Neural cell (in vitro differentiated cells): ENCODE results near the gene UBXN4. TPM values are rescaled to one million over a fixed set of nuclear protein-coding genes. Genes with fewer than 3 reads are reported as not detected.

ENCODE experiments used
- H2AFZ ChIP-seq: fragments of 200-600, 300-800 bp; sonication (generic), shearing (Covaris generic); 2 replicates; pipeline ENCODE4 v1.6.0; 2014; ENCODE audit warnings: low read depth, mild to moderate bottlenecking, antibody characterized with exemption, low read length, moderate library complexity
- H3F3A ChIP-seq: fragments of 200-600 bp; shearing (Covaris generic); 2 replicates; pipeline ENCODE4 v1.6.1; 2016; ENCODE audit warnings: mild to moderate bottlenecking, moderate library complexity, mixed read lengths, antibody characterized with exemption, low read length; ENCODE audit not compliant: insufficient read depth, poor library complexity, severe bottlenecking
- H3K27ac ChIP-seq: fragments of 200-600, 300-800 bp; sonication (generic), shearing (Covaris generic); 2 replicates; pipeline ENCODE4 v1.5.1; 2014; ENCODE audit warnings: mild to moderate bottlenecking, low read length, moderate library complexity
- H3K27me3 ChIP-seq: fragments of 300-800, 200-600 bp; sonication (generic), shearing (Covaris generic); 2 replicates; pipeline ENCODE4 v1.6.0; 2014; ENCODE audit warnings: mild to moderate bottlenecking, low read depth, low read length, moderate library complexity; ENCODE audit not compliant: insufficient read depth
- H3K36me3 ChIP-seq: fragments of 300-800, 200-600 bp; sonication (generic), shearing (Covaris generic); 2 replicates; pipeline ENCODE4 v1.5.1; 2014; ENCODE audit warnings: mild to moderate bottlenecking, antibody characterized with exemption, low read length, moderate library complexity; ENCODE audit not compliant: insufficient read depth
- H3K4me2 ChIP-seq: fragments of 300-800, 200-600 bp; sonication (generic), shearing (Covaris generic); 2 replicates; pipeline ENCODE4 v1.6.0; 2014; ENCODE audit warnings: mild to moderate bottlenecking, low read length
- H3K4me3 ChIP-seq: fragments of 300-800, 200-600 bp; sonication (generic), shearing (Covaris generic); 2 replicates; pipeline ENCODE4 v1.5.1; 2014; ENCODE audit warnings: mild to moderate bottlenecking, low read length, moderate library complexity
- H3K79me2 ChIP-seq: fragments of 200-600 bp; shearing (Covaris generic); replicated peaks from 2 replicates; pipeline ENCODE4 v1.6.0; 2014; ENCODE audit warnings: mild to moderate bottlenecking, low read length, moderate library complexity; ENCODE audit not compliant: insufficient read depth
- H3K9ac ChIP-seq: fragments of 300-800, 200-600 bp; sonication (generic), shearing (Covaris generic); 2 replicates; pipeline ENCODE4 v1.6.1; 2016; ENCODE audit warnings: mild to moderate bottlenecking, low read length, mixed read lengths
- H3K9me2 ChIP-seq: fragments of 200-600 bp; shearing (Covaris generic); 2 replicates; pipeline ENCODE4 v1.6.1; 2016; ENCODE audit warnings: mild to moderate bottlenecking, low read length, mixed read lengths; ENCODE audit not compliant: insufficient read depth
- H3K9me3 ChIP-seq: fragments of 200-600, 300-800 bp; sonication (generic), shearing (Covaris generic); 2 replicates; pipeline ENCODE4 v1.6.1; 2016; ENCODE audit warnings: mild to moderate bottlenecking, mixed run types, low read length, moderate library complexity, mixed read lengths
- H4K20me1 ChIP-seq: fragments of 200-600 bp; shearing (Covaris generic); 2 replicates; pipeline ENCODE4 v1.6.1; 2016; ENCODE audit warnings: mild to moderate bottlenecking, mixed run types; ENCODE audit not compliant: insufficient read depth
- EP300 ChIP-seq: fragments of 450-650 bp; conservative IDR thresholded peaks from 2 replicates; pipeline ENCODE4 v1.6.1; 2014; ENCODE audit warnings: antibody characterized with exemption, mild to moderate bottlenecking, moderate library complexity; ENCODE audit not compliant: poor library complexity, severe bottlenecking
- EZH2 ChIP-seq: fragments of 200-600, 300-800 bp; shearing (Covaris generic), sonication (generic); IDR thresholded peaks from 2 replicates; pipeline ENCODE4 v1.6.1; 2014; ENCODE audit warnings: antibody characterized with exemption, low read length, borderline replicate concordance, mild to moderate bottlenecking; ENCODE audit not compliant: insufficient read depth, poor library complexity, severe bottlenecking
- MXI1 ChIP-seq: fragments of 450-650 bp; conservative IDR thresholded peaks from 2 replicates; pipeline ENCODE4 v1.6.1; 2014; ENCODE audit warnings: antibody characterized with exemption, mild to moderate bottlenecking; ENCODE audit not compliant: poor library complexity, severe bottlenecking
- POLR2AphosphoS5 ChIP-seq: IDR thresholded peaks from 2 replicates; pipeline ENCODE4 v1.6.1; 2012
- RAD21 ChIP-seq: fragments of 450-650 bp; conservative IDR thresholded peaks from 2 replicates; pipeline ENCODE4 v1.6.1; 2014; ENCODE audit warnings: antibody characterized with exemption, mild to moderate bottlenecking, moderate library complexity
- REST ChIP-seq: IDR thresholded peaks from 2 replicates; pipeline ENCODE4 v1.6.1; 2012; ENCODE audit warnings: borderline replicate concordance
- SMC3 ChIP-seq: fragments of 450-650 bp; conservative IDR thresholded peaks from 2 replicates; pipeline ENCODE4 v1.6.1; 2014; ENCODE audit warnings: antibody characterized with exemption, mild to moderate bottlenecking, moderate library complexity; ENCODE audit not compliant: poor library complexity
- TAF1 ChIP-seq: IDR thresholded peaks from 2 replicates; pipeline ENCODE4 v1.6.1; 2012; ENCODE audit warnings: low read depth
- polyA plus RNA-seq: library from polyadenylated mRNA; depleted of rRNA; stranded (reverse); fragments of >200 nt; gene quantifications from 2 replicates; pipeline ENCODE4 v1.2.3, GENCODE V29; 2014
- TF ChIP-seq, protein P1 (sequence below): fragments of 450-650 bp; IDR thresholded peaks from 2 replicates; pipeline ENCODE4 v1.5.1; 2014; ENCODE audit warnings: antibody characterized with exemption, mild to moderate bottlenecking, moderate library complexity; ENCODE audit not compliant: poor library complexity, severe bottlenecking

The UBXN4 gene
- polyA plus RNA-seq, 1 donor from 2014 or later = 158 TPM

- TF ChIP-seq, protein P1, sequence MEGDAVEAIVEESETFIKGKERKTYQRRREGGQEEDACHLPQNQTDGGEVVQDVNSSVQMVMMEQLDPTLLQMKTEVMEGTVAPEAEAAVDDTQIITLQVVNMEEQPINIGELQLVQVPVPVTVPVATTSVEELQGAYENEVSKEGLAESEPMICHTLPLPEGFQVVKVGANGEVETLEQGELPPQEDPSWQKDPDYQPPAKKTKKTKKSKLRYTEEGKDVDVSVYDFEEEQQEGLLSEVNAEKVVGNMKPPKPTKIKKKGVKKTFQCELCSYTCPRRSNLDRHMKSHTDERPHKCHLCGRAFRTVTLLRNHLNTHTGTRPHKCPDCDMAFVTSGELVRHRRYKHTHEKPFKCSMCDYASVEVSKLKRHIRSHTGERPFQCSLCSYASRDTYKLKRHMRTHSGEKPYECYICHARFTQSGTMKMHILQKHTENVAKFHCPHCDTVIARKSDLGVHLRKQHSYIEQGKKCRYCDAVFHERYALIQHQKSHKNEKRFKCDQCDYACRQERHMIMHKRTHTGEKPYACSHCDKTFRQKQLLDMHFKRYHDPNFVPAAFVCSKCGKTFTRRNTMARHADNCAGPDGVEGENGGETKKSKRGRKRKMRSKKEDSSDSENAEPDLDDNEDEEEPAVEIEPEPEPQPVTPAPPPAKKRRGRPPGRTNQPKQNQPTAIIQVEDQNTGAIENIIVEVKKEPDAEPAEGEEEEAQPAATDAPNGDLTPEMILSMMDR = no peak
- TF ChIP-seq EZH2 = no peak
- no peak for TF ChIP-seq POLR2AphosphoS5
Observed at GRCh38 chr2:135821190-135821589, 79.5 kb downstream of the UBXN4 start (continued).

DNA sequence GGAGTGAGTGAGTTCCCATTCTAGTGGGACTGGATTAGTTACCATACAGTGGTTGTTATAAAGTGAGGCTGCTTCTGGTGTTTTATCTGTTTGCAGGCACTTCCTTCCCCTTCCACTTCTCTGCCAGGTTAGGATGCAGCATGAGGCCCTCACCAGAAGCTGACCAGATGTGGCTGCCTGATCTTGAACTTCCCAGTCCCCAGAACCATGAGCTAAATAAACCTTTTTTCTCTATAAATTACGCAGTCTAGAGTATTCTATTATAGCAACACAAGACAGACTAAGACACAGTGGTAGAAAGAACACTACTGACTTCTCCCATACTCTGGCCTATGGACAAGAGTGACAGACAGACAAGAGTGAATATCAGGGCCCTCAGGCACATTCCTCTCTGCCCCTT, 81.2 kb downstream of the UBXN4 start:
- TF ChIP-seq REST (no peak), RAD21 (no peak), EZH2 (no peak), TAF1 (no peak), POLR2AphosphoS5 (no peak), SMC3 (no peak), EP300 (no peak), MXI1 (no peak)
- TF ChIP-seq, protein P1 = no peak
- H3K9me3 ChIP-seq = no peaks in the 10 kb centered on the region
- H4K20me1 ChIP-seq = no peaks in the 10 kb centered on the region
- no peaks in the 10 kb centered on the region for H3K79me2 ChIP-seq
- no peak overlapping the region for H3K27ac ChIP-seq
- no peaks in the 10 kb centered on the region for H3K9me2 ChIP-seq
- H3K4me2 ChIP-seq = no peak overlapping the region
- no peak overlapping the region for H3K4me3 ChIP-seq
- no peak overlapping the region for H2AFZ ChIP-seq
- no peak overlapping the region for H3K9ac ChIP-seq
- H3F3A ChIP-seq = no peaks in the 10 kb centered on the region
- no peaks in the 10 kb centered on the region for H3K36me3 ChIP-seq
- H3K27me3 ChIP-seq = no peaks in the 10 kb centered on the region

- H4K20me1 ChIP-seq = no peaks in the 10 kb centered on the region
- TF ChIP-seq REST (no peak), POLR2AphosphoS5 (no peak), TAF1 (no peak), RAD21 (no peak), EZH2 (no peak), MXI1 (no peak), SMC3 (no peak), EP300 (no peak)
- TF ChIP-seq, protein P1 = no peak
- no peaks in the 10 kb centered on the region for H3K36me3 ChIP-seq
- no peak overlapping the region for H3K4me3 ChIP-seq
- H3K27ac ChIP-seq = no peak overlapping the region
- no peak overlapping the region for H3K9ac ChIP-seq
- no peaks in the 10 kb centered on the region for H3K79me2 ChIP-seq
- no peak overlapping the region for H3K4me2 ChIP-seq
- H3K9me2 ChIP-seq = no peaks in the 10 kb centered on the region
- H2AFZ ChIP-seq = no peak overlapping the region
- H3F3A ChIP-seq = no peaks in the 10 kb centered on the region
- no peaks in the 10 kb centered on the region for H3K27me3 ChIP-seq
- H3K9me3 ChIP-seq = no peaks in the 10 kb centered on the region
Observed at GRCh38 chr2:135825131-135825530, 83.5 kb downstream of the UBXN4 start.
